Fibroblast of skin of right biceps (primary cell): ENCODE measurements around the gene QDPR.

Experiments
- DNase-seq: peaks from one replicate; pipeline ENCODE4 v3.0.0-alpha.2; 2013

Gene QDPR

GRCh38 chr4:17489721-17490120, 22.2 kb downstream of the QDPR start:
- DNase-seq, result no peak

GRCh38 chr4:17489123-17489522, 22.8 kb downstream of the QDPR start:
- no peak for DNase-seq

DNA sequence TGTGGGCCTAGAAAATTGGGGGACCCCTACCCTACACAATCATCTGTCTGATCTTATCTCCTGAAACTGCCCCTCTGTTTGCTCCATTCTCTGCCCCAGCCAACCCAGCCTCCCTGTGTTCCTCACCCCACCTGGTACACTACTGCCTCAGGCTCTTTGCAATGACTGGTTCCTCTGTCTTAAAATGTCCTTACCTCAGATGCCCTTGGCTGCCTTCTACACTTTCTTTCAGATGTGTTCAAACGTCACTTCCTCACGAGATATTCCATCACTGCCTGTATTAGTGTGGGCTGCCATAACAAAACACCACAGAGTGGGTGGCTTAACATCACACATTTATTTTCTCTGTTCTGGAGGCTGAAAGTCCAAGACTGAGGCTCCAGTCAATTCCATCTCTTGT, 29.2 kb downstream of the QDPR start:
- DNase-seq, result no peak

DNA sequence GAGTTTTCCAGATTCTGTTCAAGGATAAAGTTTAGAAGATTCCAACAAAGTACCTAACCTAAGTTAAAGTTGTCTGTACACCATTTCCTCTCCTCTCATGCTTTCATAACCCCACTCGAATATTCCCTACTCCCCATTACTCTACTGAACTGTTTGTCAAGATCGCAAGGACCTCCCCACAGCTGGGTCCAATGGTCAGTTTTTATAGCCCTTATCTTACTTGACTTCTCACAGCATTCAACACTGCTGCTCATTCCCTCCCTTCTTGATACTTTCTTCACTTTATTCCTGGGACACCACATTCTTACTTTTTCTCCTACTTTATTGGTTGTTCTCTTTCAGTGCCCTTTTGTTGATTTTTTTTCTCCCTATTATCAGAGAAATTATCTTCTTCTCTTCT, 30.9 kb downstream of the QDPR start:
- no peak for DNase-seq

- no peak for DNase-seq
These were observed 31.5 kb downstream of the QDPR start for GRCh38 chr4:17480210-17480927.

GRCh38 chr4:17477774-17478472, 34.0 kb downstream of the QDPR start:
- DNase-seq, result no peak

- no peak for DNase-seq
These were observed 35.0 kb downstream of the QDPR start for GRCh38 chr4:17476853-17477252.

- peak; percentile 56 for DNase-seq
These were observed 36.4 kb downstream of the QDPR start for GRCh38 chr4:17475481-17475880.

DNA sequence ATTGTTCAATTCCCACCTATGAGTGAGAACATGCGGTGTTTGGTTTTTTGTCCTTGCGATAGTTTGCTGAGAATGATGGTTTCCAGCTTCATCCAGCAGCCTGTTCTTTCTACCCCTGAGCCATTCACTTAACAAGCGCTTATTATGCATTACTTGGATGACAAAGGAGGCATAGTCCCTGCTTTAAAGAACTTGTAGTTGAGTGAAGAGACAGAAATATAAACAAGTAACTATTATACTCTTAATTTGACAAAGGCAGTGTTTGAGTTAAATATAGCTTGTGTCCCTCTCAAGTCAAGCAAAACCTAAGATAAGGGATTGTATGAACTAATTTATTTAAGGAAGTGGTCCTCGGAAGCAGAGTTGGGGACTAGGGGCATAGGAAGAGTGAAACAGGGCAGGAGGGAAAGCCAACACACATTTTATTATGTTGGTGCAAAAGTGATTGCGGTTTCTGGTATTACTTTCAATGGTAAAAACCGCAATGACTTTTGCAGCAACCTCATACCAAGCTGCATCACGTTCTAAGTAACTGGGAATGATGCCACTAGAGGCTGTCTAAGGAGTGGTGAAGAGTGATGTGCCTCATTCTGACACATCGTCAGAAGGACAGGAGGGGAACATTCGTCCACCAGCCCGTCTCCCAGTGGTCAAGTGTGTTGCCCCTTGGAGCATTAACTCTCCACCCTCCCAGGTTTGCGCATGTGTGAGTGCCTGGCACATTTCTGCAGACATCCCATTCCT, 41.8 kb downstream of the QDPR start:
- peak; percentile 15 for DNase-seq

- peak; percentile 45 for DNase-seq
These were observed 43.2 kb downstream of the QDPR start for GRCh38 chr4:17468619-17469221.

GRCh38 chr4:17463606-17464005, 48.3 kb downstream of the QDPR start:
- DNase-seq, result no peak

GRCh38 chr4:17450269-17450804, 61.6 kb downstream of the QDPR start:
- no peak for DNase-seq

DNA sequence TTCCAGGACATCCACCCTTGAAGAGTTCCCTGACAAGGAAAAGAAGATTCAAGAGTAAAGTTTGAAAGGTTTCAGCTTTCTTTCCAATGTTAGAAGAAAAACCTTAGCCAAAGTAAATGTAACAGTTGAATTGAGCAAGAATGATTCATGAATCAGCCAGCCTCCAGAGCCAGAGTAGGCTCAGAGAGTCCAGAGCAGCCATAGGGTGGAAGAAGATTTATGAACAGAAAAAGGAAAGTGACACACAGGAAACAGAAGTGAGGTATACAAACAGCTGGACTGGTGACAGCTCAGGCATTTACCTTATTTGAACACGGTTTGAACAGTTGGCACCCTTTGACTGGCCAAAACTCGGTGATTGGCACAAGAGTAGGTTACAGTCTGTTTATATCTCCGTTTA, 63.2 kb downstream of the QDPR start:
- DNase-seq, result peak; percentile 69

DNA sequence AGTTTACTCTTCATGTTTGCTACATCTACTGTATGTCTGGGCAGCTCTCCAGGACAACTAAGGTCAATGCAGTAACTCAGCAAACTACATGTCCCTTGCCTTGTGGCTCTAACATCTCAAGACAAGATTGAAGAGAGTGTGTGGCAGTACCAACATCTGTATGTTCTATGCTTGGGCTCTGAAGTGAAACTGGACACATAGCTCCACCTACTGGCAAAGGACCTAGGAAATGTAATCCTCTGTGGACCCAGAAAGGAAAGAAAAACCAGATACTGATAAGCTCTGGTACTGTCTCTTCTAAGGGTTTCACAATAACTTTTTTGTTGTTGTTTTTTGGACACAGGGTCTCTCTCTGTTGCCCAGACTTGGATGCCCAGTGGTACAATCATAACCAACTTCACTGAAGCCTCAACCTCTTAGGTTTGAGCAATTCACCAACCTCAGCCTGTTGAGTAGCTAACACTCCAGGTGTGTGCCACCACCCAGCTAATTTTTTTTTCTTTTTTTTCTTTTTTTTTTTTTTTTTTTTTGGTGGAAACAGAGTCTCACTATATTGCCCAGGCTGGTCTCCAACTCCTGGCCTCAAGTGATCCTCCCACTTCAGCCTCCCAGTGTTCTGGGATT, 64.1 kb downstream of the QDPR start:
- DNase-seq, result peak; percentile 71

- peak; percentile 64 for DNase-seq
These were observed 64.8 kb downstream of the QDPR start for GRCh38 chr4:17447056-17447455.

DNA sequence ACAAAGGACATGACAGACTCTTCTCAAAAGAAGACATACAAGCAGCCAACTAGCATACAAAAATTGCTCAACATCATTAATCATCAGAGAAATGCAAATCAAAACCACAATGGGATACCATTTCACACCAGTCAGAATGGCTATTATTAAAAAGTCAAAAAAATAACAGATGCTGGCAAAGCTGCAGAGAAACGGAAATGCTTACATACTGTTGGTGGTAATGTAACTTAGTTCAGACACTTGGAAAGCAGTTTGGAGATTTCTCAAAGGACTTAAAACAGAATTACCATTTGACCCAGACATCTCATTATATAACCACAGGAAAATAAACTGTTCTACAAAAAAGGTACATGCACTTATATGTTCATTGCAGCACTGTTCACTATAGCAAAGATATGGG, 69.4 kb downstream of the QDPR start:
- DNase-seq, result peak; percentile 51

- no peak for DNase-seq
These were observed 74.5 kb downstream of the QDPR start for GRCh38 chr4:17437396-17437795.

- no peak for DNase-seq
These were observed 75.2 kb downstream of the QDPR start for GRCh38 chr4:17436750-17437090.
